DMS153 treated with DMSO at 0.1 percent for 48 hours (cell line): Measurements from ENCODE around the gene MYH7B.

Experiments
- DNase-seq: peaks from one replicate; lab custom pipeline; 2025; ENCODE audit not compliant: unreplicated experiment; lab: John Stamatoyannopoulos, UW

The MYH7B gene

DNA sequence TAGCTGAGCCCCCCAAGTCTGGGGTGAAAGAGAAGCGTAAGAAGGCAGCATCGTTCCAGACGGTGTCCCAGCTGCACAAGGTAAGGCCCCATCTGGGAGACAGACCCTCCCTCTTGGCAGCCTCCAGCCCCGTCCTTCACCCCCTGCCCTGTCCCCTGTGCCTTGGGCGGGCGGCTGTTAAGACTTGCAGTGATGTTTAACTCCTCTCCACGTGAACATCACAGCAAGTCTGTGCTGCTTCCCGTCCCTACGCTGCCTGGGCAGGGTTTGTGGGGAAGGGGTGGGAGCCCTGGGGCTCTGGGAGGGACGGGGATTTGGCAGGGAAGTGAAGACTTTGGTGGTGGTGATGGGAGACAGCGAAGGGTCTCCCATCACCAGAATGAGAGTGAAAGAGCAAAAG, 34.6 kb downstream of the MYH7B start:
- no peak for DNase-seq

GRCh38 chr20:34990661-34991214, 35.1 kb downstream of the MYH7B start:
- DNase-seq: no peak

DNA sequence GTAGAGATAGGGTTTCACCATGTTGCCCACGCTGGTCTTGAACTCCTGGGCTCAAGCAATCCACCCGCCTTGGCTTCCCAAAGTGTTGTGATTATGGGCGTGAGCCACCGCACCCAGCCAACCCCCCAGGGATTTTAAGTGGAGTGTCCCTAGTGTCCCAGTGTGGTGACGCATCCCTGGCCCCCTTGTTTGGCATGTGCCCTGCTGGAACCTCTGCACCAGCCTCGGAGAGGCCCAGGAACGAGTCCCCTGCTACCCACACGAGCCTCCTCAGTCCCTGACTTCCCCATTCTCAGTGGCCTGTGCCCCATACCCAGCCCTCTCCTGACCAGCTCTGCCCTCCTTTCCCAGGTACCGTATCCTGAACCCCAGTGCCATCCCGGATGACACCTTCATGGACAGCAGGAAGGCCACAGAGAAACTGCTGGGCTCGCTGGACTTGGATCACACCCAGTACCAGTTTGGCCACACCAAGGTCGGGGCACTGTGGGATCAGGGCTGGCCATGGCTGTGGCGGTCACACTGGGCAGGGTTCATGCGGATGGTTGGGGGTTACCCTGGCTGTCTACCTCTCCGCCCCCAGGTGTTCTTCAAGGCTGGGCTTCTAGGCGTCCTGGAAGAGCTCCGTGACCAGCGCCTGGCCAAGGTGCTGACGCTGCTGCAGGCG, 37.2 kb downstream of the MYH7B start:
- no peak for DNase-seq

GRCh38 chr20:34993941-34994508, 38.4 kb downstream of the MYH7B start:
- DNase-seq: no peak

DNA sequence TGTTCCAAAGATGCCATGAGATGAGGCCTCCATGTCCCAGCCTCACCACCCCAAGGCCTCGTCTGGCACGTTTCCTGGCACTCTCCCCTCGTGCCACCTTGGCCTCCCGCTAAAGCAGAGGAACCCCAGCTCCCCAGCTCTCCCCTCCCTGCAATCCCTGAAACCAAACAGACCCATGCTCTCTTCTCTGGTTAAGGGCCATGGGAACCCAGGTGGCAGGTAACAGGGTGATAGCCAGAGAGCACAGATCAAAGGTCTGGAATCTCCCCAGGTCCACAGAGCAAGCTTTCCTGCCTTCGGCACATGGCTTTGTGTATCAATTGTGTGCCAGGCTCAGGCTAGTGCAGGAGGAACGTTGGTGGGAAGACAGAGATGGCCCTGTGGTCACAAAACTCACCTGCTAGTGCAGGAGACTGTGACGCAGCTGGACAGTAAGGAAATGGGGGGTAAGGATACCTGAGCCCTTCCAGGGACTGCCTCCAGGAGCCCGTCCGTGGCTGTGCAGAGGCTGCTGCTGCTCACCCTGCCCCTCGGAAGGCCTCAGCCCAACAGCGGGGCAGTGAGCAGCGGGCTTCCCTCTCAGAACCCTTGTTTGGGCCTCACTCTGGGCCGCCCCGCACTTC, 39.0 kb downstream of the MYH7B start:
- no peak for DNase-seq

DNA sequence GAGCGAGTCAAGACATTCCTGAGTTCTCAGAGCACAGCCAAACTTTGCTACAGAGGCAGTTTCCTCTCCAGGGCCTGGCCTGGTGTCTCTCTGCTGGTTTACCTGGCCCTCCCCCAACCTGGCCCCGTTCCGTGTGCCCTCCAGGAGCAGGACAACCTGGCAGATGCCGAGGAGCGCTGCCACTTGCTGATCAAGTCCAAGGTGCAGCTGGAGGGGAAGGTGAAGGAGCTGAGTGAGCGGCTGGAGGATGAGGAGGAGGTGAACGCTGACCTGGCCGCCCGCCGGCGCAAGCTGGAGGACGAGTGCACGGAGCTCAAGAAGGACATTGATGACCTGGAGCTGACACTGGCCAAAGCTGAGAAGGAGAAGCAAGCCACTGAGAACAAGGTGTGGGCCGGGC, 39.5 kb downstream of the MYH7B start:
- DNase-seq: no peak

DNA sequence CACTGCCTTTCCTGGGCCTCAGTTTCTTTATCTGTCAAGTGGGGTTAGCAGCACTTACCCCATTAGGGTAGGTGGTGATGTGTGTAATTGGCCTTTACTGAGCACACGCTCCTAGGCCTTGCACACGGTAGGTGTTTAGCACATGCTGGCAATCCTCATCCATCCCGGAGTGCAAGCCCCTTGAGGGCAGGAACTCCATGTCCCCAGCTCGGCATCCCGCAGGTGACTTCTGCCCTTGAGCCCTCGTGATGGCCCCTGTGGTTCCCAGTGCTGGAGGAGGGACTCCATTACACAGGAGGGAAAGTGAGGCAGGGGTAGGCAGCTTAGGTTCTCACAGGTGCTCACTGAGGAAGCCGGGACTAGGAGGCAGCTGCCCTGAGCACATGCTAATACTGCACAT, 40.0 kb downstream of the MYH7B start:
- DNase-seq: no peak

DNA sequence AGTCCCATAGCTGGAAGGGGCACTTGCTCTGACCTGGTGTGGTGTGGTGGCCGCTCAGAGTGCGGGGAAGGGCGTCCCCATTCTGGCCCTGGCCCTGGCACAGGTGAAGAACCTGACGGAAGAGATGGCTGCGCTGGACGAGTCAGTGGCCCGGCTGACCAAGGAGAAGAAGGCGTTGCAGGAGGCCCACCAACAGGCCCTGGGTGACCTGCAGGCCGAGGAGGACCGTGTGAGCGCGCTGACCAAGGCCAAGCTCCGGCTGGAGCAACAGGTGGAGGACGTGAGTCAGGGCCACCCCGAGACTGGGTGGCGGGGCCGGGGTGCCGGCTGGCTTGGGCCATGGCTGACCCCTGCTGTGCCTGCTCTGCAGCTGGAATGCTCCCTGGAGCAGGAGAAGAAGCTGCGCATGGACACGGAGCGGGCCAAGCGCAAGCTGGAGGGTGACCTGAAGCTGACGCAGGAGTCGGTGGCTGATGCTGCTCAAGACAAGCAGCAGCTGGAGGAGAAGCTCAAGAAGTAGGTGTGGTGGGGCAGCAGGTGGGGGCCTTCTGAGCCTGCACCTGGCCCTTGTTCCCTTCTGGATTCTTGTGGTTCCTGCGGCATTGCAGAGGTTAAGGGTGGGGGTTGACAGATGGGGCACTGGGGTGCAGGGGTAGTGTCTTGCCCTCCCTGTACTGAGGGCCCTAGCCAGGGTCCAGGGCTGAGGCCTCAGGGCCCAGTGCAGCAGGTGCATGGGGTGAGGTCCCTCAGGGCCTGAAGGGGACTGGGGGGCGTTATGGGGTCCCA, 40.8 kb downstream of the MYH7B start:
- DNase-seq: no peak

GRCh38 chr20:34997131-34997561, 41.5 kb downstream of the MYH7B start:
- no peak for DNase-seq

DNA sequence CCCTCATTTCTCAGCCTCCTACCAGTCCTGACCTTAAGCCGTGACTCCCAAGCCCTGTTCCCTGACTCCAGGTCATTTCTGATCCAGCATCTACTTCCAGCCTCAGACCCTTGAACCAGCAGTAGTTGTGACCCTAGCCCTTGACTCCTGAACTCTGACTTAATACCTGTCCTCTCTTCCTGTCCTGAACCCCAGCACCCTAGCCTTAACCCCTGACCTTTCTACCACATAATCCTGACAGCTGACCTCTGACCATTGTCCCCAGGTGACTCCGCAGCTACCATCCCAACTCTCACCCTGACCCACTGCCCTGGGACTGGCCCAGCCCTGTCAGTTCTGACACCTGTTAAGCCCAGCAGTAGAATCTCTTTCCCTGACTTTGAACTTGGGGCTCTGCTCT, 42.1 kb downstream of the MYH7B start:
- DNase-seq: no peak

GRCh38 chr20:34998331-34998950, 42.8 kb downstream of the MYH7B start:
- no peak for DNase-seq

- DNase-seq: no peak
Measured at GRCh38 chr20:34999021-34999451, 43.4 kb downstream of the MYH7B start.

DNA sequence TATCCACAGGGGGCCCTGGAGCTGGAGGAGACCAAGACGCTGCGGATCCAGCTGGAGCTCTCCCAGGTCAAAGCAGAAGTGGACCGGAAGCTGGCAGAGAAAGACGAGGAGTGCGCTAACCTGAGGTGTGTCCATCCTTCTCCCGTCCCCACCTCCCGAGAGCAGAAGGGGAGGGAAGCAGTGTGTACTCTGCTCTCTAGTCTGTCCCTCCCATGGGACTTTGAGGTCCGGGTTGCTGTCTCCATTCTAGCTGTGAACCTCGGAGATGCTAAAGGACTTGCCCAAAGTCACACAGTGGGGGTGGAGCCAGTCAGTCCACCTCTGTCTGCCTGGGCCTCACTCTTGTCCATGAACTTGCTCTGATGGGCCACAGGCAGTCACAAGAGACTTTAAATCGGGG, 44.1 kb downstream of the MYH7B start:
- no peak for DNase-seq

DNA sequence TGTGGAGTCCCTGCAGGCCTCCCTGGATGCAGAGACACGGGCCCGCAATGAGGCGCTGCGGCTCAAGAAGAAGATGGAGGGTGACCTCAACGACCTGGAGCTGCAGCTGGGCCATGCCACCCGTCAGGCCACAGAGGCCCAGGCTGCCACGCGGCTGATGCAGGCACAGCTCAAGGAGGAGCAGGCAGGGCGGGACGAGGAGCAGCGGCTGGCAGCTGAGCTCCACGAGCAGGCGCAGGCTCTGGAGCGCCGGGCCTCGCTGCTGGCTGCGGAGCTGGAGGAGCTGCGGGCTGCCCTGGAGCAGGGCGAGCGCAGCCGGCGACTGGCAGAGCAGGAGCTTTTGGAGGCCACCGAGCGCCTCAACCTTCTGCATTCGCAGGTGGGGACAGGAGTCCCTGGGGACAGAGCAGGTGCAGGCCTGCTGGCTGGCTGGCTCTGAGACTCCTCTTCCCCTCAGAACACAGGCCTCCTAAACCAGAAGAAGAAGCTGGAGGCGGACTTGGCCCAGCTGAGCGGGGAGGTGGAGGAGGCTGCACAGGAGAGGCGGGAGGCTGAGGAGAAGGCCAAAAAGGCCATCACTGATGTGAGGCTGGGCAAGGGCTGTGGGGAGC, 44.7 kb downstream of the MYH7B start:
- no peak for DNase-seq

DNA sequence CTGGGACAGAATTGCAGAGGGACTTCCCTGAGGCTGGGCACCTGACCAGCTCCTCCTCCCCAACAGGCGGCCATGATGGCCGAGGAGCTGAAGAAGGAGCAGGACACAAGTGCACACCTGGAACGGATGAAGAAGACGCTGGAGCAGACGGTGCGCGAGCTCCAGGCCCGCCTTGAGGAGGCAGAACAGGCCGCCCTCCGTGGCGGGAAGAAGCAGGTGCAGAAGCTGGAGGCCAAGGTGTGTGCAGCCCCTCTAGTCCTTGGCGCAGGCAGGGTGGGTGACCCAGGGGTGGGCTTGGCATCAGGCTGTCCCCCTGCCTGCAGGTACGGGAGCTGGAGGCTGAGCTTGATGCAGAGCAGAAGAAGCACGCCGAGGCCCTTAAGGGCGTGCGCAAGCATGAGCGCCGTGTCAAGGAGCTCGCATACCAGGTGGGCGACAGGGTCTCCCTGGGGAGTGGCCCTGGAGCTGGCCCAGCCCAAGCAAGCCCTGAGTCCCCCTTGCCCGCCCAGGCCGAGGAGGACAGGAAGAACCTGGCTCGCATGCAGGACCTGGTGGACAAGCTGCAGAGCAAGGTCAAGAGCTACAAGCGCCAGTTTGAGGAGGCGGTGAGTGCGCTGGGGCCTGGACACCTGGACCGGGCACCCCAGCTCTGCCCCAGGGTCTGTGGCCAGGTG, 45.4 kb downstream of the MYH7B start:
- DNase-seq: no peak

- DNase-seq: no peak
Measured at GRCh38 chr20:35001596-35002362, 46.1 kb downstream of the MYH7B start.

- no peak for DNase-seq
Measured at GRCh38 chr20:35002426-35003210, 47.0 kb downstream of the MYH7B start.

- no peak for DNase-seq
Measured at GRCh38 chr20:35003211-35004031, 47.8 kb downstream of the MYH7B start.
